ENCODE measurements around the gene LRRC7.

The LRRC7 gene

GRCh38 chr1:70090141-70090540, 522.4 kb downstream of the LRRC7 start:
- no peak for TF ChIP-seq CTCF (IDR thresholded peaks at IDR 0.05)

GRCh38 chr1:70090875-70091274, 523.2 kb downstream of the LRRC7 start:
- TF ChIP-seq CTCF (IDR thresholded peaks at IDR 0.05) = no peak

GRCh38 chr1:70091811-70092210, 524.1 kb downstream of the LRRC7 start:
- TF ChIP-seq CTCF (IDR thresholded peaks at IDR 0.05) = no peak

DNA sequence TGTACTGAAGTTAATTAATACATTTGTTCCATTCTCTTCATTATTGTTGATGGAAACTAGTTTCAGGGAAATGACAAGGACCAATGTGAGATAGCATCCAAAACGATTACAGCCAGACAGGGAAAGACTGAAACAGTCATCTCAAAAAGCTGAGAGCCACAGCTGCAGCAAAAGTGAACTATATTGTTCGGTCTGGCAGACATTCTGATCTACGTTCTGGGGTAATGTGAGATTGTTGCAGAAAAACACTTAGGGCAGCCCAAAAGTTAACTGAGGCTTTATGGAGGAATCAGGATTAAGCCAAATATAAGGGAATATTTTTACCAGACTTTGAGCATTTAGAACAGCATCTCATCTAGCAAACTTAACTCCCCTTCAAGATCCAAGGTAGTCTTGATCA, 524.8 kb downstream of the LRRC7 start:
- no peak for TF ChIP-seq CTCF (IDR thresholded peaks at IDR 0.05)

DNA sequence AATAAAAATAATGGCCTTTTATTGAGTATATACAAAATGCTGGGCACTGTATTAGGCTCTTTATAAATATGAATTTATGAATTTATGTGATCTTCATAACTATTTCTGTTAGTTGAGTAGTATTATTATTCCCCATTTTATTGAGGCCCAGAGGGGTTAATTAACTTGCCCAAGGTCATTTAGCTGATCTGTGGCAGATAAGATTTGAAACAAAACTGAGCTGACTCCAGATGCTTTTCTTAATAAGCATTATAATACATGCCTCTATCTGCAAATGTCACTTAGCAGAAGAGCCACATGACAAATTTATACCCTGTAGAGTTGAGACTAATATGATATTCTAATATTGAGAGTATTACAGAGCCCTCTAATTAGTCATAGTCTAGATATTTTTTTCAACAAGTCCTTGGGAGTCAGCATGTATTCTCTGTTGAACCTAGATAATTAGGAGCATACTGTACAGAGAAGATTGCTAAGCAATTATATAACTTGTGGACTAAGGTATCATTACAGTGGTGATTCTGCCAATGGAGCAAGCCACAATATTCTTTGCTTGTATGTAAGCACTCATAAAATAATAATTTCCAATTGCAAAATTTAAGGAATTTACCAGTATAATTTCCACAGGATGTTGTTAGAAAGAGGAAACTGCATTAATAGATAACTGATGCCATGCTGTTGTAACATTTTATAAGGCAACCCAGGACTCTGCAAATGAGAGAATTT, 525.7 kb downstream of the LRRC7 start:
- no peak for TF ChIP-seq CTCF (IDR thresholded peaks at IDR 0.05)

DNA sequence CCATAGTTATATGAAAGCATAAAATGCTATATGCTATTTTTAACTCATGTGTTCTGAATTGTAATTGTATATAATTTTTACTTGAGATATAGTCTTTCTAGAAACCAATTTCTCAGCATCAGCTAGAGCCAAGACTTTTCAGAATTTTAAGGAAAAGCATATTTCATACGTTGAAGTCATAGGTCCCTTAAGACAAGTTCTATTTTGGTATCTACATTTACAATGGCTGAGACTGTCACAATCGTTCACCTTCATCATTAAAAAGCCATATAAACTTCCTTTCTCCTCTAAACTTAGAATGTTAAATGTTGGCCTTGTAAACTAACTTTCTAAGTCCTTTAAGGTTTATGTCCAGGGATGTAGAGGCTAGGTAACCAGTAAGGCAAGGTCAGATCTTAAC, 533.5 kb downstream of the LRRC7 start:
- no peak for TF ChIP-seq CTCF (IDR thresholded peaks at IDR 0.05)

GRCh38 chr1:70101774-70102173, 534.1 kb downstream of the LRRC7 start:
- no peak for TF ChIP-seq CTCF (IDR thresholded peaks at IDR 0.05)

GRCh38 chr1:70103770-70104169, 536.0 kb downstream of the LRRC7 start:
- TF ChIP-seq CTCF (IDR thresholded peaks at IDR 0.05) = no peak
